Right atrium auricular region (tissue), 2 donors: Measurements from ENCODE around the gene EN2. TPM values are rescaled to one million over a fixed set of nuclear protein-coding genes. Genes with fewer than 3 reads are reported as not detected.

Experiments used
- DNase-seq: peaks from one replicate; pipeline ENCODE4 v3.0.0-alpha.2; 2019; ENCODE audit warnings: low spot score
- H3K27ac ChIP-seq, 2 donors: fragments of 200-600 bp; sonication (generic); 1 replicate in 1 of 2; 2 replicates in 1 of 2; pipeline ENCODE4 v1.5.1; 2016 to 2019
- H3K27me3 ChIP-seq, 2 donors: fragments of 200-600 bp; sonication (generic); one replicate each; pipeline versions ENCODE4 v1.5.1 to v1.6.0; 2017 to 2019
- H3K36me3 ChIP-seq: fragments of 200-600 bp; sonication (generic); one replicate; pipeline ENCODE4 v1.5.1; 2016
- H3K4me1 ChIP-seq, 2 donors: fragments of 200-600 bp; sonication (generic); one replicate each; pipeline versions ENCODE4 v1.5.1 to v1.6.0; 2017 to 2019
- H3K4me3 ChIP-seq, 2 donors: fragments of 200-600 bp; sonication (generic); 1 replicate in 1 of 2; 2 replicates in 1 of 2; pipeline ENCODE4 v1.5.1; 2017 to 2019; ENCODE audit warnings: mild to moderate bottlenecking in 1 of 2, moderate library complexity in 1 of 2
- H3K9me3 ChIP-seq, 2 donors: fragments of 200-600 bp; sonication (generic); one replicate each; pipeline ENCODE4 v1.5.1; 2019
- total RNA-seq, 2 donors: library from RNA; depleted of rRNA; stranded (reverse); fragments of >200 nt; gene quantifications; one replicate each; pipeline ENCODE4 v1.1.0, GENCODE V29; 2016
- TF ChIP-seq, protein P1 (sequence below), 2 donors: fragments of 200-600 bp; sonication (generic); IDR thresholded peaks; one replicate each; pipeline ENCODE4 v1.5.1; 2019; ENCODE audit warnings: antibody characterized with exemption in 2 of 2

The EN2 gene
- total RNA-seq, 2 donors from 2014 or later, result not detected

DNA sequence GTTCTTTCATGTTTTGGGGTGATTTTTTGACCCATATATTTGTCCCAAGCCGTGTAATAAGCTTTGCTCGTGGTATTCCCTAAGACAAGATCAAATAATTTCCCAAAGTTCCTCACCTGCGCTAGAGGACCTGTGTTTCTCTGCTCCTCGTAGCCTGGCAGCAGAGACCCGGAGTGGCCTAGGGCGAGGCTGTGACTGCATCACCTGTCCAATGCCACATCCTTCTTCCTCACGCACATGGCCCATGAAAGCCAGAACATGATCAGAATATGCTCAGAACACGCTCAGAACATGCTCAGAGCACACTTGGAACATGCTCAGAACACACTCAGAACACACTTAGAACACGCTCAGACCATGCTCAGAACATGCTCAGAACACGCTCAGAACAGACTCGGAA, 23.8 kb downstream of the EN2 start:
- TF ChIP-seq, protein P1, sequence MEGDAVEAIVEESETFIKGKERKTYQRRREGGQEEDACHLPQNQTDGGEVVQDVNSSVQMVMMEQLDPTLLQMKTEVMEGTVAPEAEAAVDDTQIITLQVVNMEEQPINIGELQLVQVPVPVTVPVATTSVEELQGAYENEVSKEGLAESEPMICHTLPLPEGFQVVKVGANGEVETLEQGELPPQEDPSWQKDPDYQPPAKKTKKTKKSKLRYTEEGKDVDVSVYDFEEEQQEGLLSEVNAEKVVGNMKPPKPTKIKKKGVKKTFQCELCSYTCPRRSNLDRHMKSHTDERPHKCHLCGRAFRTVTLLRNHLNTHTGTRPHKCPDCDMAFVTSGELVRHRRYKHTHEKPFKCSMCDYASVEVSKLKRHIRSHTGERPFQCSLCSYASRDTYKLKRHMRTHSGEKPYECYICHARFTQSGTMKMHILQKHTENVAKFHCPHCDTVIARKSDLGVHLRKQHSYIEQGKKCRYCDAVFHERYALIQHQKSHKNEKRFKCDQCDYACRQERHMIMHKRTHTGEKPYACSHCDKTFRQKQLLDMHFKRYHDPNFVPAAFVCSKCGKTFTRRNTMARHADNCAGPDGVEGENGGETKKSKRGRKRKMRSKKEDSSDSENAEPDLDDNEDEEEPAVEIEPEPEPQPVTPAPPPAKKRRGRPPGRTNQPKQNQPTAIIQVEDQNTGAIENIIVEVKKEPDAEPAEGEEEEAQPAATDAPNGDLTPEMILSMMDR (IDR thresholded peaks at IDR 0.05), result no peak
- no peaks in the 10 kb centered on the region for H3K27me3 ChIP-seq
- no peaks in the 10 kb centered on the region for H3K36me3 ChIP-seq
- DNase-seq, result no peak
- no peaks in the 10 kb centered on the region for H3K9me3 ChIP-seq
- no peak overlapping the region for H3K4me3 ChIP-seq
- no peaks in the 10 kb centered on the region for H3K4me1 ChIP-seq
- H3K27ac ChIP-seq, result no peak overlapping the region

DNA sequence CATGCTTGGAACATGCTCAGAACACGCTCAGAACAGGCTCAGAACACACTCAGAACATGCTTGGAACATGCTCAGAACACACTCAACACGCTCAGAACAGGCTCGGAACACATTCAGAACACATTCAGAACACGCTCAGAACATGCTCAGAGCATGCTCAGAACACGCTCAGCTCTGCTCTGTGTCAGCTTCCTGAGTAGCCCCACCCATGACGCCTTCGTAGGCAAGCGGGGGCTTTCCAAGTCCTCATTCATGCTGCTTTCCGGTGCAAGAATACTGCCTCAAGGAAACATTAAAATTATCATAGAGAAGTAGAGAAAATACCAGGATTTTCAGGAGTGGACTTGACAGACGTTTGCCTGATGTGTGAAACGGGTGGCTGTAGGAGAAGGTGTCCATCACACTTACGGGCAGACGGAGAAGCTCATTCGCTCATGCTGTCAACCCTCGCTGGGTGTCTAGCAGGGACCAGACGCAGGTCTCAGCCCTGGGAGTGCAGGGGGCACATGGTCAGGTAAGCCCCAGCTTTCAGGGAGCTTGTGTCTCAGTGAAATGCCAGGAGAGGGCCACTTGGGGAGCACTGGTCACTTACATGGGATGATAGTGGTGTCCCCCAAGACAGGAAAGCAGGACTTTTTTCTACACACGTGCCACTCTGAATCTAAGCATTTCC, 24.7 kb downstream of the EN2 start:
- TF ChIP-seq, protein P1 (IDR thresholded peaks at IDR 0.05), result no peak
- DNase-seq, result no peak
- no peak overlapping the region for H3K27ac ChIP-seq
- no peaks in the 10 kb centered on the region for H3K9me3 ChIP-seq
- H3K27me3 ChIP-seq, result no peaks in the 10 kb centered on the region
- H3K4me1 ChIP-seq, result no peaks in the 10 kb centered on the region
- no peak overlapping the region for H3K4me3 ChIP-seq
- no peaks in the 10 kb centered on the region for H3K36me3 ChIP-seq

DNA sequence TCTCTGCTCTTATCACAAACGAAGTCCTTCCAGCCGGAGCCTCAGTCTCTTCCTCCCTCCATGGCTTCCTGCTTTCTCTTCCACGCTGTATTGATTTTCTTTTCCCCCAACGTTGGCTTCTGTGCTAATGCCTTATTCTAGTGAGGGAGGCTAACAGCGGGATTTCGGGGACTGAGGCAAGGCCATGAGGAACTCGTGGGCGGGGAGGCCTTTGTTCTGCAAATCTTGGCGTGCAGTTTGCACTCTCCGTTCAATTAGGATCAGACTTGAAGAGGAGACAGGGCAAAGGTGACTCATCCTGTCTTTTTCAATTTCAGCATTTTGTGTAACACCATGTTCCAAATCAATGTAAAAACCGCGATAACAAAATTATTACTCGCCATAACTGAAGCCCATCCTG, 25.3 kb downstream of the EN2 start:
- H3K27me3 ChIP-seq, result no peaks in the 10 kb centered on the region

DNA sequence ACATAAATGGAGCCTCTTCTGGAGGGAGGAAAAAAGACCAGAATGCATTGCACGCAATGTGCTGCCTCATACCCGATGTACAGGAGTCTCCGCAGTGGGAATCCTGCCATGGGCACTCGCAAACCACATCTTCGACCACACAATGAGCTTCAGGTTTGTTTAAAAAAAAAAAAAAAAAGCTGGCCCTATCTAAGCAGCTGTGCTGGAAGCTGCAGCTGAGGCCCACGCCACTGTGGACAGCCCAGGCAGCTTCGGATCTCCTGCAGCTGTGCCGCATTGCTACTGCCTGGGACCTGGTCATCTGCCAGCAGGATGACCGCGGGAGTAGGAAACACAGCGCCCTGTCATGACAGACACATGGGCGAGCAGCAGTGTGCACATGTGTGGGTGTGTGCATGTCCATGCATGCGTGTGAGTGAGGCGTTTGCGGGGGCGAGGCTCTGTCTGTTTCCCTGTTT, 26.0 kb downstream of the EN2 start:
- Histone ChIP-seq H3K4me1 (no peaks in the 10 kb centered on the region), H3K4me3 (no peak overlapping the region), H3K27me3 (no peaks in the 10 kb centered on the region), H3K36me3 (no peaks in the 10 kb centered on the region), H3K27ac (no peak overlapping the region), H3K9me3 (no peaks in the 10 kb centered on the region)
- DNase-seq, result no peak
- TF ChIP-seq, protein P1 (IDR thresholded peaks at IDR 0.05), result no peak

More for the DNA sequence above, 25.3 kb downstream of the EN2 start:
- Histone ChIP-seq H3K4me1 (no peaks in the 10 kb centered on the region), H3K9me3 (no peaks in the 10 kb centered on the region), H3K36me3 (no peaks in the 10 kb centered on the region), H3K27ac (no peak overlapping the region), H3K4me3 (no peak overlapping the region)
- TF ChIP-seq, protein P1 (IDR thresholded peaks at IDR 0.05), result no peak
- DNase-seq, result no peak

DNA sequence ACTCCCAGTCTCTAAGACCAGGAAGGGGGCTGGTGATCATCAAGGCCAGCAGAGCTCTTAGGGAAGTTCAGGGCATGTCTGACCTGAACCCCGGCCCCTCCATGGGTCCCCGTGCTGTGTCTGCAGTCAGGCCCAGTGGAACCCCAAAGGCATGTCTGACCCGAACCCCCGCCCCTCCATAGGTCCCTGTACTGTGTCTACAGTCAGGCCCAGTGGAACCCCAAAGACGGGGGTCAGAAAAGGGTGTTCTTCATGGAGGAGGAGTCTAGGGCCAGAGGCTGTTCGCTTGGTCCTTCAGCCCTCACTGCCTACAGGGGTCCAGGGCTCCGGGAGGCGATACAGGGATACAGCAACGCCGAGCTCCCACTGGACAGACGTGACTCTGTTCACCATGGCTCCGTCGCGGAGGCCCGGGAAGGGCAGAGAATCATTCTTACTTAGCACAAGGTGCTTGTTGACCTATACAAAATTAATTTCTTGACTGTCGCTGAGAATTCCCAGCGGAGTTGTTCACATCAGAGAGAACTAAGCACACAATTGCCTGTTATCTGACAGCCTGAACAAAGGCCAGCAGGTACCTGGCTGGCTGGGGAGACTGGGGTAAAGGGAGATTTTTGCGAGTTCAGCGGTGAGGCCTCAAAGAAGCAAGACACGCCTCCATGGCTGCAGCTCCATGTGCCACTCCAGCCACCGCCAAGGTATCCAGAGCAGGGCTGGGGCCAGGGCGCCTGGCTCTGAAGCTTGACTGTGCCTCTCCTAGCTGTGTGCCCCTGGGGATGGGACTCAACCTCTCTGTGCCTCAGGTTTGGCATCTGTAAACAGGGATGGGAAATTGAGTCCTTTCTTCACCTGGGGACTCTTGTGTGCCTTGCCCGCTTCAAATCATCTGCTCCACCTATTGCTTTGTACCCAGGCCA, 26.8 kb downstream of the EN2 start:
- TF ChIP-seq, protein P1 (IDR thresholded peaks at IDR 0.05), result no peak
- no peak for DNase-seq
- no peaks in the 10 kb centered on the region for H3K36me3 ChIP-seq
- no peaks in the 10 kb centered on the region for H3K27me3 ChIP-seq
- no peaks in the 10 kb centered on the region for H3K9me3 ChIP-seq
- H3K4me1 ChIP-seq, result no peaks in the 10 kb centered on the region
- no peak overlapping the region for H3K27ac ChIP-seq
- no peak overlapping the region for H3K4me3 ChIP-seq
